HG03558 (cell line): Measurements from ENCODE around the gene TGFBR3L.
"Not testable (repeated sequence)": the region's sequence is repeated elsewhere in the genome, so short reads cannot be mapped to it uniquely, and the experiment has no call there.

Experiments
- ATAC-seq: cut with Tn5 transposase; IDR thresholded peaks from one replicate; pipeline ENCODE4 v1.9.1; 2021; ENCODE audit warnings: moderate number of reproducible peaks; ENCODE audit not compliant: unreplicated experiment; ENCODE audit errors: extremely low read depth

The TGFBR3L gene

DNA sequence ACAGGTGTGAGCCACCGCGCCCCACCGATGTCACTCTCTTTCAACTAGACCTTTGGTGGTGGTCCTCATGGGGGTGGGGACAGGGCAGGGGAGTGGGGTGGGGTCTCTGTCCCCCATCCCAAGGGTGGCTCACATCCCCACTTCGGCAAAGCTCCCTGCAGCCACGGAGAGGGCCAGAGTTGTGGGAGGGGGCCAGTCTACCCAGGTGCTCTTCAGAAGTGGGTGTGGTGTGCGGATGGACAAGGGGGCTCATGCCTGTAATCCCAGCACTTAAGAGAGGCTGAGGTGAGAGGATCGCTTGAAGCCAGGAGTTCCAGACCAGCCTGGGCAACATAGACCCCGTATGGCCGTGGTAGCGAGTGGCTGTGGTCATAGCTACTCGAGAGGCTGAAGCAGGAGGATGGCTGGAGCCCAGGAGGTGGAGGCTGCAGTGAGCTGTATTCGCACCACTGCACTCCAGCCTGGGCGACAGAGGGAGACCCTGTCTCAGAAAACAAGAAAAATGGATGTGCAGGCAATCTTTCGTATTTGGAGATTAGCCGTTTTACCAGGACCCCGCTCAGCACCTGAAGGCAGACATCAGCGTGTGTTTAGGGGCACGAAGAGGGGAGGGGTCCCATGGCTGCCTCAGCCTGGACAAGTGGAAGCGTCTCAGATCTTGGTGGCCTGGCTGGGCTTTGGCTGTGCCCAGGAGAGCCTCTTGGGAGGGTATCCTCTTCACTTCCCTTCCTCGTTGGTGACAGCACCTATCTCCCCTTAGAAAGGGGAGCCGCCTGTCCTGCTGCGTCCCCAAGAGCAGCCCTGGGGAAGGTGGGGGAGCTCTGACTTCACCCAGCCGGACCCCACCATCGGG lies 846 bp downstream of the TGFBR3L start:
- no peak for ATAC-seq

DNA sequence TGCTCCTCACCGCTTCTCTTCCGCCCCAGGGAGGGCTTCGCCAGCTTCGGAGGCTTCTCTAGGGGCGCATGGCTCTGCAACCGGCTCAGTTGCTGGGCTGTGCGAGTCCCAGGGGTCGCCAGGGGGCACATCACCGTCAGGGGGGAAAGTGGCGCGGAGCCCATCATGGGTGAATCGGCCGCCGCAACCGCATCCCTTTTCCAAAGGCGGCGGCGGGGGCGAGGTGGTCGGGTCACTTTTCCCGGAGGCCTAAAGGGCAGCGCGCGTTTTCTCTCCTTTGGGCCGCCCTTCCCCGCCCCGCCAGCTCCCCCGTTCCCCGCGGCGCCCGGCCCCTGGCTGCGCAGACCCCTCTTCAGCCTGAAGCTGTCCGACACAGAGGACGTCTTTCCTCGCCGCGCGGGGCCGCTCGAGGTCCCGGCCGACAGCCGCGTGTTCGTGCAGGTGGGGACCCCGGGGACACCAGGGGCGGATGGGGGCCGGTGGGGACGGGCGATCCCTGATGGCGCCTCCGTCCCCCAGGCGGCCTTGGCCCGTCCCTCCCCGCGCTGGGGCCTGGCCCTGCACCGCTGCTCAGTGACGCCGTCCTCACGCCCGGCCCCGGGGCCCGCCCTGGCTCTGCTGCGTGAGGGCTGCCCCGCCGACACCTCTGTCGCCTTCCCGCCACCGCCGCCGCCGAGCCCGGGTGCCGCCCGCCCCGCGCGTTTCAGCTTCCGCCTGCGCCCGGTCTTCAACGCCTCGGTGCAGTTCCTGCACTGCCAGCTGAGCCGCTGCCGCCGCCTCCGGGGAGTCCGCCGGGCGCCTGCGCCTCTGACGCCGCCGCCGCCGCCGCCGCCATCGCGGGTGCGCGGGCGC lies 1.7 kb downstream of the TGFBR3L start:
- ATAC-seq: no peak

DNA sequence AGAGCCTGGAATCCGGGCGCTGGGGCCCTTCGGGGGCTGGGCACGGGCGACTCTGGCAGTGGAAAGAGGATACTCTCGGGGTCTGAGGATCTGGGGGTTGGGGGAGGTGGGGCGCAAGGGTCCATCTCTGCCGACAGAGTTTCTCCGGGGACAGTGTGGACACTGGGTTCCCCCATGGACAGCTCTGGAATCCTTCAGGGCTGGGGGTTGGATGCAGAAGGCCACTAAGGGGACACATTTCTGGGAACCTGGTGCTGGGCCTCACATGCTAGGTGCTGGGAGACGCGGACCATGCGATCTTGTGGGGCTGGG lies 2.3 kb downstream of the TGFBR3L start:
- no peak for ATAC-seq

GRCh38 chr19:7917267-7918061 lies 2.8 kb downstream of the TGFBR3L start:
- ATAC-seq: no peak

DNA sequence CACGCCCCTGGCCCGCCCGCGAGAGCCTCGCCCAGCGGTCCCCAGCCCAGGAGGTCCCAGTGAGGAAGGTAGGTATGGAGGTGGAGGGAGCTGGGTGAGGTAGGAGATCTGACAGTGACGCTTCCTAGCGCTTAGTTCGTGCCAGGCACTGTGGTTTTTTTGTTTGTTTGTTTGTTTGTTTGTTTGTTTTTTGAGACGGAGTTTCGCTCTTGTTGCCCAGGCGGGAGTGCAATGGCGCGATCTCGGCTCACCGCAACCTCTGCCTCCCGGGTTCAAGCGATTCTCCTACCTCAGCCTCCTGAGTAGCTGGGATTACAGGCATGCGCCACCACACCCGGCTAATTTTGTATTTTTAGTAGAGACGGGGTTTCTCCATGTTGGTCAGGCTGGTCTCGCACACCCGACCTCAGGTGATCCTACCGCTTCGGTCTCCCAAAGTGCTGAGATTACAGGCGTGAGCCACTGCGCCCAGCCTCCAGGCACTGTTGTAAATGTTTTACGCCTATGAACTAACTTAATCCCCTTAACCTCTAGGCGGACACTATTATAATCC lies 3.5 kb downstream of the TGFBR3L start:
- ATAC-seq: not testable (repeated sequence)

GRCh38 chr19:7918615-7919421 lies 4.2 kb downstream of the TGFBR3L start:
- no peak for ATAC-seq

- ATAC-seq: no peak
These were observed 5.2 kb downstream of the TGFBR3L start, which contains the start of gene SNAPC2 for GRCh38 chr19:7919610-7920518. TSS of gene SNAPC2 (plus strand) at chr19:7920338. CDS start at chr19:7920367, 29 bp downstream.

GRCh38 chr19:7920519-7921301 lies 6.1 kb downstream of the TGFBR3L start:
- ATAC-seq: no peak

- ATAC-seq: no peak
These were observed 6.8 kb downstream of the TGFBR3L start for GRCh38 chr19:7921302-7921966.

GRCh38 chr19:7921967-7922835 lies 7.6 kb downstream of the TGFBR3L start:
- no peak for ATAC-seq

GRCh38 chr19:7922836-7923195 lies 8.2 kb downstream of the TGFBR3L start:
- ATAC-seq: no peak

GRCh38 chr19:7923295-7924191 lies 8.9 kb downstream of the TGFBR3L start:
- ATAC-seq: no peak

DNA sequence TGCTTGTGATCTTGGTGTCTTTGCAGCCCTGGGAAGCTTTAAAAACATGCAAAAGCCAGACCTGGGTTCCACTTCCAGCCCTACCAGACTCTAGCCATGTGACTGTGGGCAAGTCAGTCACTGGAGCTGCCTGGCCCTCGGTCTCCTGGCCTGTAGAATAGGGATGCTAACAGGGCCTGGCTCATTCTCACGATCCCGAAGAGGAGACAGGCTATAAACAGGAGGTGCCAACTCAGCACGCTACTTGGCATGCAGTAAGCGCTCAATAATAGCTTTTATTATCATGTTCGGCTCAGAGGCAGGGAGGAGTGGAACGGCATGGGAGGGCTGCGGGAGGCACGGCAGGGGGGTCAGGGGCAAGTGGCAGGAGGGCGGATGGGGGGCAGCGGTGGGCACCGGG lies 9.6 kb downstream of the TGFBR3L start:
- ATAC-seq: no peak

GRCh38 chr19:7924651-7925170 lies 10.1 kb downstream of the TGFBR3L start:
- ATAC-seq: no peak

DNA sequence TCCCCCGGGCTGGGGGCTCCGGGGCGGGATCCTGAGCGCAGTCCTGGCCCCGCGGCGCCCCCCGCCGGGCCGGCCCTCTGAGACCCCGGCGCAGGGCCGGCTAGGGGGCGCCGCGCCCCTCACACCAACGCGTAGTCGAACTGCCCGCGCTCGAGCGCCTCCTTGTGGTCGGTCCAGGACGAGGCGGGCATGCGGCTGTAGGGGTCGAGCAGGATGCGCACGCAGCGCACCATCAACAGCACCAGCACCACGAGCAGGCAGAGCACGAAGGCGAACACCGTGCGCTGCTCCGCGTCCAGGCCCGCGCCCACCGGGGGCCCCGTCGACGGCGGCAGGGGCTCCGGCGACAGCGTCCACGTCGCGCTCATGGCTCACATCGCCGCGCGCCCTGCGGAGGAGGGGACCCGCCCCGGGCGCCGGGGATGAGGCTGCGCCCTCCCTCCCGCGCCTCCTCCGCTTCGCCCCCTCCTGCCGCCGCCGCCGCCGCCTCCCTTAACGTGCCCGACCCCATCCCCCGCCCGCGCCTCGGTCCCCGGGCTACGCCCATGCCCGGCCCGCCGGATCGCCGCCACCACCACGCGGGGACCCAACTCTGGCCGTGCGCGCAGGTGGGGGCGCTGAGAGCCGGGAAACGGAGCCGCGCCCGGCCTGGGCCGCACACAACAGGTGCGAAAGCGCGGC lies 10.7 kb downstream of the TGFBR3L start:
- no peak for ATAC-seq
